Progenitor cell of endocrine pancreas (in vitro differentiated cells): ENCODE measurements around the gene CIDEC. TPM values are rescaled to one million over a fixed set of nuclear protein-coding genes. Genes with fewer than 3 reads are reported as not detected.
"Not testable (repeated sequence)": the region's sequence is repeated elsewhere in the genome, so short reads cannot be mapped to it uniquely, and the experiment has no call there.

Source experiments
- DNase-seq: peaks from one replicate; pipeline ENCODE4 v3.0.0; 2021; ENCODE audit warnings: low spot score; ENCODE audit not compliant: unreplicated experiment
- H3K27ac Mint-ChIP-seq: 2 replicates; pipeline ENCODE4 v1.8.0; 2021; ENCODE audit warnings: mild to moderate bottlenecking, moderate library complexity, mixed read lengths
- H3K27me3 Mint-ChIP-seq: 2 replicates; pipeline ENCODE4 v1.8.0; 2021; ENCODE audit warnings: mixed read lengths
- H3K36me3 Mint-ChIP-seq: 2 replicates; pipeline ENCODE4 v1.8.0; 2022; ENCODE audit warnings: mixed read lengths; ENCODE audit not compliant: insufficient read depth
- H3K4me1 Mint-ChIP-seq: 2 replicates; pipeline ENCODE4 v1.8.0; 2021; ENCODE audit warnings: low read depth, mixed read lengths
- H3K4me3 Mint-ChIP-seq: 2 replicates; pipeline ENCODE4 v1.8.0; 2021; ENCODE audit warnings: low read depth, mild to moderate bottlenecking, moderate library complexity, mixed read lengths
- H3K9me3 Mint-ChIP-seq: 2 replicates; pipeline ENCODE4 v1.8.0; 2021; ENCODE audit warnings: low read depth, mixed read lengths
- total RNA-seq: library from RNA; stranded (reverse); gene quantifications from 2 replicates; pipeline ENCODE4 v1.2.1, GENCODE V29; 2021
- TF ChIP-seq, protein P1 (sequence below): fragments of 200-600 bp; sonication (generic); IDR thresholded peaks from one replicate; pipeline ENCODE4 v1.5.0; 2021; ENCODE audit warnings: antibody characterized with exemption, mild to moderate bottlenecking; ENCODE audit not compliant: unreplicated experiment

CIDEC gene
- total RNA-seq, 1 donor from 2014 or later = not detected

DNA sequence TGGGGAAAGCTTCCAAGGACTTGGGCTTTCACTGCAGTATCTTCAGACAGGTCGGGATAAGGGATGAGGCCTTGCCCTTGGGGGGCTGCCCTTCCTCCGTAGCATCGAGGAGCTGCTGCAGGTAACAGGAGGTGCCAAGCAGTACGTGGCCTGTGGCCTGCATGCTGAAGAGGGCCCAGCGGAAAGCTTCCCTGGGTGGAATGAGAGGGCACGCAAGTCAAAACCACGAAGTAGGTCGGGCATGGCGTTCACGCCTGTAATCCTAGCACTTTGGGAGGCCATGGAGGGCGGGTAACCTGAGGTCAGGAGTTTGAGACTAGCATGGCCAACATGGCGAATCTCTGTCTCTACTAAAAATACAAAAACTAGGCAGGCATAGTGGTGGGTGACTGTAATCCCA, 12.9 kb downstream of the CIDEC start:
- Mint-ChIP-seq H3K4me3 (no peak overlapping the region), H3K27ac (no peak overlapping the region), H3K36me3 (no peaks in the 10 kb centered on the region), H3K27me3 (peaks cover 8% of the 10 kb centered on the region), H3K4me1 (no peaks in the 10 kb centered on the region), H3K9me3 (no peaks in the 10 kb centered on the region)
- TF ChIP-seq, protein P1, sequence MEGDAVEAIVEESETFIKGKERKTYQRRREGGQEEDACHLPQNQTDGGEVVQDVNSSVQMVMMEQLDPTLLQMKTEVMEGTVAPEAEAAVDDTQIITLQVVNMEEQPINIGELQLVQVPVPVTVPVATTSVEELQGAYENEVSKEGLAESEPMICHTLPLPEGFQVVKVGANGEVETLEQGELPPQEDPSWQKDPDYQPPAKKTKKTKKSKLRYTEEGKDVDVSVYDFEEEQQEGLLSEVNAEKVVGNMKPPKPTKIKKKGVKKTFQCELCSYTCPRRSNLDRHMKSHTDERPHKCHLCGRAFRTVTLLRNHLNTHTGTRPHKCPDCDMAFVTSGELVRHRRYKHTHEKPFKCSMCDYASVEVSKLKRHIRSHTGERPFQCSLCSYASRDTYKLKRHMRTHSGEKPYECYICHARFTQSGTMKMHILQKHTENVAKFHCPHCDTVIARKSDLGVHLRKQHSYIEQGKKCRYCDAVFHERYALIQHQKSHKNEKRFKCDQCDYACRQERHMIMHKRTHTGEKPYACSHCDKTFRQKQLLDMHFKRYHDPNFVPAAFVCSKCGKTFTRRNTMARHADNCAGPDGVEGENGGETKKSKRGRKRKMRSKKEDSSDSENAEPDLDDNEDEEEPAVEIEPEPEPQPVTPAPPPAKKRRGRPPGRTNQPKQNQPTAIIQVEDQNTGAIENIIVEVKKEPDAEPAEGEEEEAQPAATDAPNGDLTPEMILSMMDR = no peak
- no peak for DNase-seq

DNA sequence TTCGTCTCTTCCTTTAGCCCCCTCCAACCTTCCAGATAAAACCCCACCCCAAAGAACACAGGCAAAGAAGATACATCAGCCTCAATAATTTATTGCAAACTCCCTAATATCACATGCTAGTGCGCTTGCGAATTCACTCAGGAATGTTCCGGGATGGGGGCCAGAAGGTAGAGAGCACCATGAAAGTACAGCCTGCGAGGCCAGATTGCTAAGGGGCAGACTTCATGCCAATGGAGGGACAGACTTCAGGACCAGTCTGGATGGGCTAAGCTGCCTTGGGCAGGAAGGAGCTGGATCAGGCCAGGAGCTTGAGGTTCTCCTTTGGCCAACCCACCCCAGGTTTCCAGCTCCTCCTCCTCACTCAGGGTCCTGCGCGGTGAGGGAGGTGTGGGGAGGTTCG, 13.4 kb downstream of the CIDEC start:
- no peak overlapping the region for H3K27ac Mint-ChIP-seq
- H3K9me3 Mint-ChIP-seq = no peaks in the 10 kb centered on the region
- TF ChIP-seq, protein P1 = no peak
- H3K27me3 Mint-ChIP-seq = peaks cover 12% of the 10 kb centered on the region
- H3K4me3 Mint-ChIP-seq = no peak overlapping the region
- DNase-seq = no peak
- no peaks in the 10 kb centered on the region for H3K36me3 Mint-ChIP-seq
- H3K4me1 Mint-ChIP-seq = no peaks in the 10 kb centered on the region

DNA sequence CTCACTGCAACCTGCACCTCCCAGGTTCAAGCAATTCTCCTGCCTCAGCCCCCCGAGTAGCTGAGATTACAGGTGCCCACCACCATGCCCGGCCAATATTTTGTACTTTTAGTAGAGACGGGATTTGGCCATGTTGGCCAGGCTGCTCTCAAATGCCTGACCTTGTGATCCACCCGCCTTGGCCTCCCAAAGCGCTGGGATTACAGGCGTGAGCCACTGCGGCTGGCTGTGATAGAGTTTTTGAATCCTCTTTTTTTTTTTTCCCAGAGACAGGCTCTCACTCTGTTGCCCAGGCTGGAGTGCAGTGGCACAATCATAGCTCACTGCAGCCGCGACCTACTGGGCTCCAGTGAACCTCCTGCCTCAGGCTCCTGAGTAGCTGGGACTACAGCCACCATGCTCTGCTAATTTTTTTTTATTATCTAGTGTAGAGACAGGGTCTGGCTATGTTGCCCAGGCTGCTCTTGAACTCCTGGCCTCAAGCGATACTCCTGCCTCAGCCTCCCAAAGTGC, 14.9 kb downstream of the CIDEC start:
- not testable (repeated sequence) for DNase-seq, H3K36me3 Mint-ChIP-seq, H3K4me1 Mint-ChIP-seq, H3K4me3 Mint-ChIP-seq, H3K9me3 Mint-ChIP-seq, H3K27ac Mint-ChIP-seq
- peaks cover 12% of the 10 kb centered on the region for H3K27me3 Mint-ChIP-seq

GRCh38 chr3:9864200-9864927, 15.7 kb downstream of the CIDEC start:
- Mint-ChIP-seq H3K36me3 (no peaks in the 10 kb centered on the region), H3K27me3 (peaks cover 12% of the 10 kb centered on the region), H3K9me3 (no peaks in the 10 kb centered on the region), H3K27ac (no peak overlapping the region), H3K4me3 (no peak overlapping the region), H3K4me1 (no peaks in the 10 kb centered on the region)
- TF ChIP-seq, protein P1 = no peak
- DNase-seq = no peak

GRCh38 chr3:9863058-9863772, 16.8 kb downstream of the CIDEC start:
- Mint-ChIP-seq H3K4me1 (no peaks in the 10 kb centered on the region), H3K4me3 (no peak overlapping the region), H3K9me3 (no peaks in the 10 kb centered on the region), H3K27me3 (peaks cover 11% of the 10 kb centered on the region), H3K27ac (no peak overlapping the region), H3K36me3 (no peaks in the 10 kb centered on the region)
- no peak for DNase-seq
- TF ChIP-seq, protein P1 = no peak
